Measurements from ENCODE around the gene F13A1.

DNA sequence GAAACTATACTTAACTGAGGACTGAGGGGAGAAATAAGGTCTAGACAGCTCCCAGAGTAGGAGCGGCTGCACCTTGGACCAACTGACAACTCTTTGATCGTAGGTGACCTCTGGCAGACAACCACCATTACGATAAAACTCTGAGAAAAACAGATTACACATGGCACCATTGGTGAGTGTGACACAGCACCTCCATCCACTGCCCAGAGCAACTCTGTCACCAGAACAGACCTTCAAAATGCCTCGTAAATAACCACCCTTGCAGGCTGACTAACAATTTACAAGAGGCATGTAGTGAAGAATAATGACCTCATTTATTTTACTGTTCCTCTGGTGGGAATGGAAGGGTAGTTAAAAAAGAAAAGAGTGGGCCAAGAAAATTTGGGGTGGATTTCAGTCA is 64.2 kb downstream of the F13A1 start:
- TF ChIP-seq CTCF (IDR thresholded peaks at IDR 0.05; ENCODE audit: low read length) (no peak), EZH2 (IDR thresholded peaks at IDR 0.05; ENCODE audit: borderline replicate concordance, low read length) (no peak)

Data from OCI-LY1 (cell line).